ENCODE data around the gene SRRM2.

Gene SRRM2

GRCh38 chr16:2799205-2799858, 46.9 kb downstream of the SRRM2 start:
- no peak overlapping the region for H3K9ac ChIP-seq (ENCODE audit: low read depth, low read length, poor library complexity)
- H3K79me1 ChIP-seq (ENCODE audit: low read depth, low read length) = no peaks in the 10 kb centered on the region
- peak overlapping the region; percentile 60 for H3K18ac ChIP-seq (ENCODE audit: low read length)
- H2BK5ac ChIP-seq (ENCODE audit: low read length) = no peak overlapping the region
- no peak overlapping the region for H3K14ac ChIP-seq (ENCODE audit: low read length)
- no CpG with 5 or more reads among the region's 21 CpGs for WGBS, 2 donors (ENCODE audit: extremely low coverage in 2 of 2, insufficient read length in 2 of 2, insufficient replicate concordance in 1 of 2)
- peaks cover 3 to 6% of the 10 kb centered on the region in 2 donors for H3K9me3 ChIP-seq (replicated peaks in 1 of 2; ENCODE audit: control insufficient read depth in 2 of 2, insufficient read depth in 1 of 2, low read depth in 1 of 2, low read length in 2 of 2)
- no peak overlapping the region for H2BK12ac ChIP-seq (ENCODE audit: low read length)
- no peak overlapping the region for H4K8ac ChIP-seq (ENCODE audit: low read depth, low read length)
- peaks cover 0 to 6% (median 0%) of the 10 kb centered on the region in 3 experiments for H3K27me3 ChIP-seq (ENCODE audit: control insufficient read depth in 3 of 3, insufficient read depth in 3 of 3, low read depth in 1 of 3, low read length in 3 of 3)
- DNase-seq (ENCODE audit: low spot score) = no peak
- H2BK15ac ChIP-seq (ENCODE audit: low read length) = peak overlapping the region; percentile 39
- no peak overlapping the region for H3K4ac ChIP-seq (ENCODE audit: low read length)
- no peak overlapping the region for H4K91ac ChIP-seq (ENCODE audit: low read depth, low read length, poor library complexity)
- peak overlapping the region; percentile 60 for H2AK5ac ChIP-seq (ENCODE audit: low read depth, low read length)
- no peaks in the 10 kb centered on the region for H3K4me1 ChIP-seq (ENCODE audit: control insufficient read depth in 2 of 2, insufficient read depth in 1 of 2, low read depth in 1 of 2, low read length in 2 of 2)
- H3K23ac ChIP-seq (ENCODE audit: low read depth, low read length, poor library complexity) = peak overlapping the region; percentile 67
- H3K4me2 ChIP-seq (ENCODE audit: insufficient read depth, low read length, poor library complexity, severe bottlenecking) = no peak overlapping the region
- peak overlapping the region in 1 of 2 donors; percentile 42 for H3K4me3 ChIP-seq (ENCODE audit: low read length in 2 of 2)
- H3K36me3 ChIP-seq (replicated peaks in 1 of 2; ENCODE audit: control insufficient read depth in 2 of 2, insufficient read depth in 2 of 2, low read length in 2 of 2) = no peaks in the 10 kb centered on the region
- no peak overlapping the region for H2BK120ac ChIP-seq (ENCODE audit: low read depth, low read length)
- H2AFZ ChIP-seq (ENCODE audit: low read length) = peak overlapping the region; percentile 40
- no peak overlapping the region for H3K27ac ChIP-seq (replicated peaks; ENCODE audit: low read length)

- Histone ChIP-seq H3K27me3 (ENCODE audit: control insufficient read depth in 3 of 3, insufficient read depth in 3 of 3, low read depth in 1 of 3, low read length in 3 of 3) (peaks cover 0 to 4% (median 0%) of the 10 kb centered on the region in 3 experiments), H3K4me3 (ENCODE audit: low read length in 2 of 2) (peak overlapping the region in 1 of 2 donors; percentile 42), H3K14ac (ENCODE audit: low read length) (peak overlapping the region; percentile 21), H3K23ac (ENCODE audit: low read depth, low read length, poor library complexity) (no peak overlapping the region), H3K4me1 (ENCODE audit: control insufficient read depth in 2 of 2, insufficient read depth in 1 of 2, low read depth in 1 of 2, low read length in 2 of 2) (no peaks in the 10 kb centered on the region), H2BK15ac (ENCODE audit: low read length) (no peak overlapping the region), H3K4me2 (ENCODE audit: insufficient read depth, low read length, poor library complexity, severe bottlenecking) (no peak overlapping the region), H2BK120ac (ENCODE audit: low read depth, low read length) (no peak overlapping the region), H3K9ac (ENCODE audit: low read depth, low read length, poor library complexity) (no peak overlapping the region), H3K36me3 (replicated peaks in 1 of 2; ENCODE audit: control insufficient read depth in 2 of 2, insufficient read depth in 2 of 2, low read length in 2 of 2) (no peaks in the 10 kb centered on the region), H3K79me1 (ENCODE audit: low read depth, low read length) (no peaks in the 10 kb centered on the region), H3K4ac (ENCODE audit: low read length) (no peak overlapping the region), H3K27ac (replicated peaks; ENCODE audit: low read length) (no peak overlapping the region), H2AK5ac (ENCODE audit: low read depth, low read length) (no peak overlapping the region), H2BK5ac (ENCODE audit: low read length) (no peak overlapping the region), H2BK12ac (ENCODE audit: low read length) (no peak overlapping the region), H2AFZ (ENCODE audit: low read length) (no peak overlapping the region), H3K9me3 (replicated peaks in 1 of 2; ENCODE audit: control insufficient read depth in 2 of 2, insufficient read depth in 1 of 2, low read depth in 1 of 2, low read length in 2 of 2) (peaks cover 7 to 8% of the 10 kb centered on the region in 2 donors), H3K18ac (ENCODE audit: low read length) (no peak overlapping the region), H4K91ac (ENCODE audit: low read depth, low read length, poor library complexity) (no peak overlapping the region), H4K8ac (ENCODE audit: low read depth, low read length) (no peak overlapping the region)
- DNase-seq (ENCODE audit: low spot score) = no peak
- no CpG with 5 or more reads among the region's 1 CpG for WGBS, 2 donors (ENCODE audit: extremely low coverage in 2 of 2, insufficient read length in 2 of 2, insufficient replicate concordance in 1 of 2)
These were observed 47.4 kb downstream of the SRRM2 start for GRCh38 chr16:2799859-2800226.

GRCh38 chr16:2803545-2804195, 51.2 kb downstream of the SRRM2 start:
- Histone ChIP-seq H2BK5ac (ENCODE audit: low read length) (no peak overlapping the region), H3K18ac (ENCODE audit: low read length) (no peak overlapping the region), H4K8ac (ENCODE audit: low read depth, low read length) (no peak overlapping the region), H2BK15ac (ENCODE audit: low read length) (no peak overlapping the region), H3K23ac (ENCODE audit: low read depth, low read length, poor library complexity) (no peak overlapping the region), H4K91ac (ENCODE audit: low read depth, low read length, poor library complexity) (no peak overlapping the region), H3K4me3 (ENCODE audit: low read length in 2 of 2) (no peak overlapping the region), H2BK120ac (ENCODE audit: low read depth, low read length) (no peak overlapping the region), H3K79me1 (ENCODE audit: low read depth, low read length) (peaks cover 2% of the 10 kb centered on the region), H3K4me2 (ENCODE audit: insufficient read depth, low read length, poor library complexity, severe bottlenecking) (no peak overlapping the region), H2AFZ (ENCODE audit: low read length) (no peak overlapping the region), H3K9me3 (replicated peaks in 1 of 2; ENCODE audit: control insufficient read depth in 2 of 2, insufficient read depth in 1 of 2, low read depth in 1 of 2, low read length in 2 of 2) (peaks cover 7 to 19% of the 10 kb centered on the region in 2 donors), H3K4me1 (ENCODE audit: control insufficient read depth in 2 of 2, insufficient read depth in 1 of 2, low read depth in 1 of 2, low read length in 2 of 2) (no peaks in the 10 kb centered on the region), H3K27ac (replicated peaks; ENCODE audit: low read length) (no peak overlapping the region), H2AK5ac (ENCODE audit: low read depth, low read length) (no peak overlapping the region), H3K14ac (ENCODE audit: low read length) (no peak overlapping the region), H3K9ac (ENCODE audit: low read depth, low read length, poor library complexity) (no peak overlapping the region), H3K4ac (ENCODE audit: low read length) (no peak overlapping the region), H3K36me3 (replicated peaks in 1 of 2; ENCODE audit: control insufficient read depth in 2 of 2, insufficient read depth in 2 of 2, low read length in 2 of 2) (no peaks in the 10 kb centered on the region), H3K27me3 (ENCODE audit: control insufficient read depth in 3 of 3, insufficient read depth in 3 of 3, low read depth in 1 of 3, low read length in 3 of 3) (peaks cover 0 to 4% (median 0%) of the 10 kb centered on the region in 3 experiments), H2BK12ac (ENCODE audit: low read length) (no peak overlapping the region)
- DNase-seq (ENCODE audit: low spot score) = no peak
- no CpG with 5 or more reads among the region's 3 CpGs for WGBS, 2 donors (ENCODE audit: extremely low coverage in 2 of 2, insufficient read length in 2 of 2, insufficient replicate concordance in 1 of 2)

- no peak for DNase-seq (ENCODE audit: low spot score)
- no peak overlapping the region for H3K9ac ChIP-seq (ENCODE audit: low read depth, low read length, poor library complexity)
- peak overlapping the region; percentile 33 for H2AK5ac ChIP-seq (ENCODE audit: low read depth, low read length)
- H3K4me1 ChIP-seq (ENCODE audit: control insufficient read depth in 2 of 2, insufficient read depth in 1 of 2, low read depth in 1 of 2, low read length in 2 of 2) = no peaks in the 10 kb centered on the region
- H2BK15ac ChIP-seq (ENCODE audit: low read length) = no peak overlapping the region
- no peak overlapping the region for H4K91ac ChIP-seq (ENCODE audit: low read depth, low read length, poor library complexity)
- no CpG with 5 or more reads among the region's 4 CpGs for WGBS, 2 donors (ENCODE audit: extremely low coverage in 2 of 2, insufficient read length in 2 of 2, insufficient replicate concordance in 1 of 2)
- H3K14ac ChIP-seq (ENCODE audit: low read length) = no peak overlapping the region
- H3K36me3 ChIP-seq (replicated peaks in 1 of 2; ENCODE audit: control insufficient read depth in 2 of 2, insufficient read depth in 2 of 2, low read length in 2 of 2) = no peaks in the 10 kb centered on the region
- peaks cover 0 to 2% (median 0%) of the 10 kb centered on the region in 3 experiments for H3K27me3 ChIP-seq (ENCODE audit: control insufficient read depth in 3 of 3, insufficient read depth in 3 of 3, low read depth in 1 of 3, low read length in 3 of 3)
- no peak overlapping the region for H3K4me2 ChIP-seq (ENCODE audit: insufficient read depth, low read length, poor library complexity, severe bottlenecking)
- H2BK120ac ChIP-seq (ENCODE audit: low read depth, low read length) = no peak overlapping the region
- H3K18ac ChIP-seq (ENCODE audit: low read length) = no peak overlapping the region
- H3K23ac ChIP-seq (ENCODE audit: low read depth, low read length, poor library complexity) = peak overlapping the region; percentile 21
- peaks cover 7 to 19% of the 10 kb centered on the region in 2 donors for H3K9me3 ChIP-seq (replicated peaks in 1 of 2; ENCODE audit: control insufficient read depth in 2 of 2, insufficient read depth in 1 of 2, low read depth in 1 of 2, low read length in 2 of 2)
- peaks cover 2% of the 10 kb centered on the region for H3K79me1 ChIP-seq (ENCODE audit: low read depth, low read length)
- H2AFZ ChIP-seq (ENCODE audit: low read length) = no peak overlapping the region
- H2BK12ac ChIP-seq (ENCODE audit: low read length) = no peak overlapping the region
- no peak overlapping the region for H4K8ac ChIP-seq (ENCODE audit: low read depth, low read length)
- no peak overlapping the region for H3K4ac ChIP-seq (ENCODE audit: low read length)
- no peak overlapping the region for H3K27ac ChIP-seq (replicated peaks; ENCODE audit: low read length)
- peak overlapping the region in 1 of 2 donors; percentile 27 for H3K4me3 ChIP-seq (ENCODE audit: low read length in 2 of 2)
- H2BK5ac ChIP-seq (ENCODE audit: low read length) = no peak overlapping the region
These were observed 52.3 kb downstream of the SRRM2 start for GRCh38 chr16:2804728-2805127.
